IMR-90 (cell line): ENCODE data around the gene MRPS35. TPM values are rescaled to one million over a fixed set of nuclear protein-coding genes. Genes with fewer than 3 reads are reported as not detected.

Experiments
- ATAC-seq: fragments of 200-7000 bp; cut with Tn5 transposase; 2 replicates; pipeline ENCODE4 v1.9.1; 2020; ENCODE audit warnings: low read depth, mild to moderate bottlenecking, moderate library complexity
- BruUV-seq: library from RNA; stranded (reverse); fragments of 400-500 nt; replicated peaks from 2 replicates; lab custom pipeline; 2021; lab: Mats Ljungman, UMichigan
- CTCF ChIA-PET: fragments of 300-600 bp; formaldehyde crosslinking; extraction: SDS; loops from one replicate; lab custom pipeline; 2021; ENCODE audit warnings: antibody characterized with exemption; lab: Yijun Ruan, JAX
- POLR2A ChIA-PET: fragments of 300-600 bp; sonication (Branson Sonifier 250); formaldehyde crosslinking; loops from one replicate; lab custom pipeline; 2022; ENCODE audit warnings: antibody characterized with exemption; ENCODE audit not compliant: unreplicated experiment; lab: Charles Lee
- DNase-seq: peaks from one replicate; pipeline ENCODE4 v3.0.0; 2013
- H2AFZ ChIP-seq: replicated peaks from 2 replicates; pipeline ENCODE3; 2013; ENCODE audit warnings: low read length, mild to moderate bottlenecking; ENCODE audit not compliant: poor library complexity
- H2AK5ac ChIP-seq: 2 replicates; pipeline ENCODE4 v1.6.1; 2013; ENCODE audit warnings: low read depth, low read length, inconsistent platforms
- H2AK9ac ChIP-seq: replicated peaks from 2 replicates; pipeline ENCODE3; 2013; ENCODE audit warnings: mild to moderate bottlenecking, low read depth, low read length, moderate library complexity; ENCODE audit not compliant: poor library complexity
- H2BK120ac ChIP-seq: 2 replicates; pipeline ENCODE4 v1.6.1; 2013; ENCODE audit warnings: low read depth, low read length, inconsistent platforms
- H2BK15ac ChIP-seq: 3 replicates; pipeline ENCODE4 v1.6.1; 2013; ENCODE audit warnings: low read depth, low read length, inconsistent platforms
- H2BK20ac ChIP-seq: 2 replicates; pipeline ENCODE4 v1.6.1; 2013; ENCODE audit warnings: low read depth, mild to moderate bottlenecking, inconsistent platforms, low read length, moderate library complexity
- H2BK5ac ChIP-seq: 2 replicates; pipeline ENCODE4 v1.6.1; 2013; ENCODE audit warnings: mild to moderate bottlenecking, low read depth, low read length, inconsistent platforms; ENCODE audit not compliant: poor library complexity, severe bottlenecking
- H3K14ac ChIP-seq: replicated peaks from 2 replicates; pipeline ENCODE4 v1.6.1; 2013; ENCODE audit warnings: low read depth, low read length, inconsistent platforms
- H3K18ac ChIP-seq: 2 replicates; pipeline ENCODE4 v1.6.1; 2013; ENCODE audit warnings: low read depth, low read length, control low read depth
- H3K23ac ChIP-seq: 2 replicates; pipeline ENCODE4 v1.6.1; 2013; ENCODE audit warnings: low read depth, low read length, inconsistent platforms
- H3K27ac ChIP-seq: 2 replicates; pipeline ENCODE4 v1.5.1; 2013; ENCODE audit warnings: mild to moderate bottlenecking, control low read depth, low read length; ENCODE audit not compliant: insufficient read depth
- H3K27me3 ChIP-seq: 2 replicates; pipeline ENCODE4 v1.6.1; 2013; ENCODE audit warnings: low read length; ENCODE audit not compliant: control insufficient read depth, insufficient read depth
- H3K36me3 ChIP-seq: 2 replicates; pipeline ENCODE4 v1.6.1; 2013; ENCODE audit warnings: low read length, mixed read lengths; ENCODE audit not compliant: control insufficient read depth, insufficient read depth
- H3K4ac ChIP-seq: 2 replicates; pipeline ENCODE4 v1.6.1; 2013; ENCODE audit warnings: low read depth, low read length, inconsistent platforms
- H3K4me1 ChIP-seq: 2 replicates; pipeline ENCODE4 v1.6.1; 2013; ENCODE audit warnings: low read length, mixed read lengths; ENCODE audit not compliant: control insufficient read depth, insufficient read depth
- H3K4me2 ChIP-seq: 2 replicates; pipeline ENCODE4 v1.6.1; 2013; ENCODE audit warnings: low read depth, mild to moderate bottlenecking, control low read depth, low read length, moderate library complexity
- H3K4me3 ChIP-seq: 2 replicates; pipeline ENCODE4 v1.5.1; 2013; ENCODE audit warnings: low read depth, mild to moderate bottlenecking, control low read depth, low read length, moderate library complexity; ENCODE audit not compliant: insufficient read depth
- H3K56ac ChIP-seq: 2 replicates; pipeline ENCODE4 v1.6.1; 2013; ENCODE audit warnings: low read length, inconsistent platforms; ENCODE audit not compliant: insufficient read depth; ENCODE audit errors: extremely low read depth
- H3K79me1 ChIP-seq, 2 experiments: 2 replicates each; pipeline ENCODE4 v1.6.1; 2013; ENCODE audit warnings: low read length in 2 of 2, inconsistent platforms in 1 of 2, low read depth in 1 of 2
- H3K9ac ChIP-seq: 2 replicates; pipeline ENCODE4 v1.6.1; 2013; ENCODE audit warnings: low read depth, low read length, control low read depth
- H3K9me1 ChIP-seq: 2 replicates; pipeline ENCODE4 v1.6.1; 2013; ENCODE audit warnings: low read length, inconsistent platforms; ENCODE audit not compliant: insufficient read depth
- H3K9me3 ChIP-seq: 2 replicates; pipeline ENCODE4 v1.6.1; 2013; ENCODE audit warnings: low read length; ENCODE audit not compliant: control insufficient read depth, insufficient read depth
- H4K20me1 ChIP-seq: 2 replicates; pipeline ENCODE4 v1.6.1; 2013; ENCODE audit warnings: low read length, inconsistent platforms; ENCODE audit not compliant: insufficient read depth
- H4K5ac ChIP-seq: 2 replicates; pipeline ENCODE4 v1.6.1; 2013; ENCODE audit warnings: mild to moderate bottlenecking, low read depth, low read length, control low read depth
- H4K8ac ChIP-seq, 2 experiments: 2 replicates each; pipeline ENCODE4 v1.6.1; 2013; ENCODE audit warnings: low read depth in 2 of 2, low read length in 2 of 2, control low read depth in 1 of 2, inconsistent platforms in 1 of 2
- H4K91ac ChIP-seq: 2 replicates; pipeline ENCODE4 v1.6.1; 2013; ENCODE audit warnings: low read depth, low read length, inconsistent platforms; ENCODE audit not compliant: insufficient read depth
- BHLHE40 ChIP-seq: fragments of 150-350 bp; IDR thresholded peaks from 2 replicates; pipeline ENCODE4 v1.6.1; 2016; ENCODE audit warnings: mild to moderate bottlenecking, low read depth, low read length
- CEBPB ChIP-seq: IDR thresholded peaks from 2 replicates; pipeline ENCODE4 v1.6.1; 2012; ENCODE audit warnings: low read depth, low read length, improper control_type of control experiment
- CHD1 ChIP-seq: IDR thresholded peaks from 2 replicates; pipeline ENCODE4 v1.6.1; 2012; ENCODE audit warnings: low read depth, low read length, improper control_type of control experiment
- FOS ChIP-seq: fragments of 150-350 bp; IDR thresholded peaks from 2 replicates; pipeline ENCODE4 v1.6.1; 2016; ENCODE audit warnings: low read depth, low read length
- MAFK ChIP-seq: IDR thresholded peaks from 2 replicates; pipeline ENCODE4 v1.6.1; 2012; ENCODE audit warnings: low read depth, low read length, improper control_type of control experiment
- MAZ ChIP-seq: IDR thresholded peaks from 2 replicates; pipeline ENCODE4 v1.6.1; 2012; ENCODE audit warnings: low read depth, mild to moderate bottlenecking, low read length, improper control_type of control experiment, moderate library complexity, borderline replicate concordance
- MXI1 ChIP-seq: IDR thresholded peaks from 2 replicates; pipeline ENCODE4 v1.6.1; 2012; ENCODE audit warnings: low read depth, mild to moderate bottlenecking, low read length, moderate library complexity, borderline replicate concordance
- NFE2L2 ChIP-seq: fragments of 150-350 bp; IDR thresholded peaks from 2 replicates; pipeline ENCODE4 v1.6.1; 2016; ENCODE audit warnings: low read depth, mild to moderate bottlenecking, low read length
- POLR2A ChIP-seq: IDR thresholded peaks from 2 replicates; pipeline ENCODE4 v1.6.1; 2012; ENCODE audit warnings: mild to moderate bottlenecking, low read depth, low read length
- RAD21 ChIP-seq: IDR thresholded peaks from 2 replicates; pipeline ENCODE4 v1.6.1; 2012; ENCODE audit warnings: low read length, improper control_type of control experiment
- RCOR1 ChIP-seq: IDR thresholded peaks from 2 replicates; pipeline ENCODE4 v1.6.1; 2012; ENCODE audit warnings: mild to moderate bottlenecking, low read length, improper control_type of control experiment; ENCODE audit not compliant: insufficient replicate concordance
- RFX5 ChIP-seq: IDR thresholded peaks from 2 replicates; pipeline ENCODE4 v1.8.0; 2012; ENCODE audit warnings: low read depth, mild to moderate bottlenecking, low read length, moderate library complexity
- SMC3 ChIP-seq: fragments of 150-350 bp; IDR thresholded peaks from 2 replicates; pipeline ENCODE4 v1.6.1; 2016; ENCODE audit warnings: low read depth, mild to moderate bottlenecking, antibody characterized with exemption, low read length, moderate library complexity
- WGBS, 2 experiments: methylation state at CpG; one replicate each; pipeline versions ENCODE4 v1.1.5 to v1.1.7; 2013; ENCODE audit warnings: missing lambda C conversion rate in 2 of 2; ENCODE audit not compliant: insufficient read length in 1 of 2; ENCODE audit errors: extremely low coverage in 2 of 2; 5-methylcytosine and 5-hydroxymethylcytosine counted together
- dilution Hi-C: fragments of 300-500 bp; cut with HindIII; formaldehyde crosslinking; loops from one replicate; pipeline ENCODE4 v1.14.3; 2018; ENCODE audit warnings: low sequenced_read_pairs; ENCODE audit not compliant: unreplicated experiment
- in situ Hi-C: fragments of 300-500 bp; cut with MboI; formaldehyde crosslinking; loops from 3 replicates; pipeline ENCODE4 v1.14.3; 2019; ENCODE audit warnings: low sequenced_read_pairs, inconsistent platforms, mixed read lengths
- intact Hi-C: fragments of 100-400 bp; cut with micrococcal nuclease; formaldehyde crosslinking; loops from 2 replicates; pipeline ENCODE4 v1.10.0; 2022
- polyA plus RNA-seq, 3 experiments: library from polyadenylated mRNA; depleted of rRNA; stranded (reverse); fragments of >200 nt; gene quantifications; 2 replicates each; pipeline ENCODE4 v1.2.3, GENCODE V29; 2012; ENCODE audit warnings: low replicate concordance in 1 of 3
- total RNA-seq: library from RNA; depleted of rRNA; stranded (reverse); fragments of >200 nt; gene quantifications from 2 replicates; pipeline ENCODE4 v1.2.3, GENCODE V29; 2012
- TF ChIP-seq, protein P1 (sequence below): fragments of 150-350 bp; IDR thresholded peaks from 2 replicates; pipeline ENCODE4 v1.6.1; 2017; ENCODE audit warnings: mild to moderate bottlenecking, antibody characterized with exemption, low read length, low read depth
- TF ChIP-seq, protein P2 (sequence below): fragments of 150-350 bp; IDR thresholded peaks from 2 replicates; pipeline ENCODE4 v1.6.1; 2016; ENCODE audit warnings: low read depth, mild to moderate bottlenecking, low read length, moderate library complexity, borderline replicate concordance
- TF ChIP-seq, protein P3 (sequence below): conservative IDR thresholded peaks from 2 replicates; pipeline ENCODE4 v1.5.1; 2012; ENCODE audit warnings: mild to moderate bottlenecking, low read depth, low read length, improper control_type of control experiment

MRPS35 gene
- total and polyA plus RNA-seq, 2 of the 4 experiments (the other 2 are of a cell fraction) = 27.4 to 40.1 TPM

- CTCF ChIA-PET = no interaction called here
- no peak overlapping the region for H3K4me3 ChIP-seq
- H3K27ac ChIP-seq = no peak overlapping the region
- no peaks in the 10 kb centered on the region for H3K27me3 ChIP-seq
- H3K4ac ChIP-seq = no peak overlapping the region
- H2BK5ac ChIP-seq = no peak overlapping the region
- no peaks in the 10 kb centered on the region; the same call in 1 of the 2 replicates for H4K20me1 ChIP-seq
- TF ChIP-seq RAD21 (no peak), SMC3 (no peak), CEBPB (no peak), FOS (no peak), CHD1 (no peak), BHLHE40 (no peak), RFX5 (no peak), MAZ (no peak), RCOR1 (no peak), MAFK (no peak; the same call in 1 of the 2 replicates), MXI1 (no peak), POLR2A (no peak), NFE2L2 (no peak)
- TF ChIP-seq, protein P1, sequence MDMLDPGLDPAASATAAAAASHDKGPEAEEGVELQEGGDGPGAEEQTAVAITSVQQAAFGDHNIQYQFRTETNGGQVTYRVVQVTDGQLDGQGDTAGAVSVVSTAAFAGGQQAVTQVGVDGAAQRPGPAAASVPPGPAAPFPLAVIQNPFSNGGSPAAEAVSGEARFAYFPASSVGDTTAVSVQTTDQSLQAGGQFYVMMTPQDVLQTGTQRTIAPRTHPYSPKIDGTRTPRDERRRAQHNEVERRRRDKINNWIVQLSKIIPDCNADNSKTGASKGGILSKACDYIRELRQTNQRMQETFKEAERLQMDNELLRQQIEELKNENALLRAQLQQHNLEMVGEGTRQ = no peak
- TF ChIP-seq, protein P2, sequence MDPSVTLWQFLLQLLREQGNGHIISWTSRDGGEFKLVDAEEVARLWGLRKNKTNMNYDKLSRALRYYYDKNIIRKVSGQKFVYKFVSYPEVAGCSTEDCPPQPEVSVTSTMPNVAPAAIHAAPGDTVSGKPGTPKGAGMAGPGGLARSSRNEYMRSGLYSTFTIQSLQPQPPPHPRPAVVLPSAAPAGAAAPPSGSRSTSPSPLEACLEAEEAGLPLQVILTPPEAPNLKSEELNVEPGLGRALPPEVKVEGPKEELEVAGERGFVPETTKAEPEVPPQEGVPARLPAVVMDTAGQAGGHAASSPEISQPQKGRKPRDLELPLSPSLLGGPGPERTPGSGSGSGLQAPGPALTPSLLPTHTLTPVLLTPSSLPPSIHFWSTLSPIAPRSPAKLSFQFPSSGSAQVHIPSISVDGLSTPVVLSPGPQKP = no peak
- TF ChIP-seq, protein P3, sequence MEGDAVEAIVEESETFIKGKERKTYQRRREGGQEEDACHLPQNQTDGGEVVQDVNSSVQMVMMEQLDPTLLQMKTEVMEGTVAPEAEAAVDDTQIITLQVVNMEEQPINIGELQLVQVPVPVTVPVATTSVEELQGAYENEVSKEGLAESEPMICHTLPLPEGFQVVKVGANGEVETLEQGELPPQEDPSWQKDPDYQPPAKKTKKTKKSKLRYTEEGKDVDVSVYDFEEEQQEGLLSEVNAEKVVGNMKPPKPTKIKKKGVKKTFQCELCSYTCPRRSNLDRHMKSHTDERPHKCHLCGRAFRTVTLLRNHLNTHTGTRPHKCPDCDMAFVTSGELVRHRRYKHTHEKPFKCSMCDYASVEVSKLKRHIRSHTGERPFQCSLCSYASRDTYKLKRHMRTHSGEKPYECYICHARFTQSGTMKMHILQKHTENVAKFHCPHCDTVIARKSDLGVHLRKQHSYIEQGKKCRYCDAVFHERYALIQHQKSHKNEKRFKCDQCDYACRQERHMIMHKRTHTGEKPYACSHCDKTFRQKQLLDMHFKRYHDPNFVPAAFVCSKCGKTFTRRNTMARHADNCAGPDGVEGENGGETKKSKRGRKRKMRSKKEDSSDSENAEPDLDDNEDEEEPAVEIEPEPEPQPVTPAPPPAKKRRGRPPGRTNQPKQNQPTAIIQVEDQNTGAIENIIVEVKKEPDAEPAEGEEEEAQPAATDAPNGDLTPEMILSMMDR = no peak
- dilution Hi-C loops (no loop called here), in situ Hi-C loops (no loop called here), intact Hi-C loops (no loop called here)
- H3K18ac ChIP-seq = no peak overlapping the region
- H4K91ac ChIP-seq = no peak overlapping the region
- H2AFZ ChIP-seq = no peak overlapping the region
- ATAC-seq = no peak
- H2BK15ac ChIP-seq = no peak overlapping the region
- no CpG with 5 or more reads among the region's 3 CpGs for WGBS, 2 experiments
- no TSS peak for BruUV-seq
- no peak overlapping the region for H3K23ac ChIP-seq
- no peak overlapping the region for H3K14ac ChIP-seq
- no peak for DNase-seq
- POLR2A ChIA-PET = no interaction called here
- no peak overlapping the region for H3K9ac ChIP-seq
- no peak overlapping the region for H4K5ac ChIP-seq
- no peak overlapping the region for H3K4me2 ChIP-seq
- H3K56ac ChIP-seq = no peak overlapping the region
- peaks cover 4 to 14% of the 10 kb centered on the region in 2 experiments; a peak in 2 of 4 replicates for H3K79me1 ChIP-seq
- H3K9me3 ChIP-seq = no peaks in the 10 kb centered on the region
- peaks cover 37% of the 10 kb centered on the region for H3K36me3 ChIP-seq
- H2BK120ac ChIP-seq = no peak overlapping the region
- no peak overlapping the region for H2AK5ac ChIP-seq
- H2AK9ac ChIP-seq = no peak overlapping the region
- H3K9me1 ChIP-seq = peaks cover 10% of the 10 kb centered on the region; the same call in 1 of the 2 replicates
- H2BK20ac ChIP-seq = no peak overlapping the region
- H3K4me1 ChIP-seq = no peaks in the 10 kb centered on the region; the same call in 1 of the 2 replicates
- no peak overlapping the region for H4K8ac ChIP-seq
Observed at GRCh38 chr12:27665704-27666103, 44.9 kb upstream of the MRPS35 start.
